H1 (cell line): ENCODE measurements around the gene ARHGEF25. TPM values are rescaled to one million over a fixed set of nuclear protein-coding genes. Genes with fewer than 3 reads are reported as not detected.

Experiments used
- CTCF ChIA-PET: fragments of 300-600 bp; sonication (Branson Sonifier 250); formaldehyde crosslinking; loops from one replicate; lab custom pipeline; 2021; ENCODE audit not compliant: partially characterized antibody; lab: Charles Lee
- POLR2A ChIA-PET: fragments of 300-600 bp; sonication (Branson Sonifier 250); formaldehyde crosslinking; loops from one replicate; lab custom pipeline; 2021; ENCODE audit warnings: inconsistent platforms; ENCODE audit not compliant: partially characterized antibody; lab: Charles Lee
- DNase-seq, 2 experiments: peaks; one replicate each; pipeline versions ENCODE4 v3.0.0 to v3.0.0-alpha.2; 2010 to 2022; ENCODE audit warnings: low spot score in 2 of 2, low read depth in 1 of 2, mixed read lengths in 1 of 2
- FAIRE-seq: peaks from 2 replicates; lab custom pipeline; 2011; peaks lifted over from hg19 to GRCh38; lab: Jason Lieb, UNC
- H2AFZ ChIP-seq: 2 replicates; pipeline ENCODE4 v1.8.1; 2012; ENCODE audit warnings: low read length, inconsistent platforms
- H2AK5ac ChIP-seq: 2 replicates; pipeline ENCODE4 v1.6.1; 2013; ENCODE audit warnings: low read depth, low read length
- H2BK120ac ChIP-seq: replicated peaks from 2 replicates; pipeline ENCODE3; 2013; ENCODE audit warnings: low read depth, low read length, inconsistent platforms
- H2BK12ac ChIP-seq: 2 replicates; pipeline ENCODE4 v1.6.1; 2013; ENCODE audit warnings: low read depth, low read length
- H2BK15ac ChIP-seq: 2 replicates; pipeline ENCODE4 v1.6.1; 2013; ENCODE audit warnings: low read length
- H2BK20ac ChIP-seq: 2 replicates; pipeline ENCODE4 v1.6.1; 2013; ENCODE audit warnings: low read length
- H2BK5ac ChIP-seq: 2 replicates; pipeline ENCODE4 v1.6.1; 2013; ENCODE audit warnings: low read depth, low read length
- H3K14ac ChIP-seq: 2 replicates; pipeline ENCODE4 v1.6.1; 2013; ENCODE audit warnings: inconsistent platforms; ENCODE audit not compliant: insufficient read length
- H3K18ac ChIP-seq: 2 replicates; pipeline ENCODE4 v1.6.1; 2013; ENCODE audit warnings: low read length; ENCODE audit errors: extremely low read depth
- H3K23ac ChIP-seq: 2 replicates; pipeline ENCODE4 v1.6.1; 2013; ENCODE audit warnings: inconsistent platforms; ENCODE audit not compliant: insufficient read length
- H3K23me2 ChIP-seq: 2 replicates; pipeline ENCODE4 v1.6.1; 2013; ENCODE audit warnings: low read depth, low read length
- H3K27ac ChIP-seq: 2 replicates; pipeline ENCODE4 v1.6.1; 2011; ENCODE audit warnings: low read depth, low read length, inconsistent platforms
- H3K27me3 ChIP-seq, 4 experiments: replicated peaks in 1 of 4; 1 replicate in 1 of 4; 2 replicates in 3 of 4; pipeline versions ENCODE4 v1.6.1 to v1.8.1; 2011 to 2013; ENCODE audit warnings: low read length in 3 of 4, mild to moderate bottlenecking in 3 of 4, inconsistent platforms in 2 of 4, mixed read lengths in 2 of 4, moderate library complexity in 1 of 4; ENCODE audit not compliant: control insufficient read depth in 3 of 4, insufficient read depth in 3 of 4; ENCODE audit errors: extremely low read depth in 1 of 4
- H3K36me3 ChIP-seq, 4 experiments: 2 replicates each; pipeline versions ENCODE4 v1.6.1 to v1.8.1; 2011 to 2013; ENCODE audit warnings: mild to moderate bottlenecking in 4 of 4, low read length in 3 of 4, moderate library complexity in 2 of 4, control low read depth in 1 of 4, inconsistent platforms in 1 of 4; ENCODE audit not compliant: insufficient read depth in 4 of 4, control insufficient read depth in 2 of 4
- H3K4ac ChIP-seq: replicated peaks from 2 replicates; pipeline ENCODE3; 2013; ENCODE audit warnings: low read length, low read depth, mixed read lengths, inconsistent platforms; ENCODE audit not compliant: insufficient read length
- H3K4me1 ChIP-seq, 4 experiments: replicated peaks in 1 of 4; 1 replicate in 1 of 4; 2 replicates in 3 of 4; pipeline versions ENCODE4 v1.6.1 to v1.8.1; 2011 to 2013; ENCODE audit warnings: low read length in 3 of 4, inconsistent platforms in 2 of 4, mixed read lengths in 1 of 4; ENCODE audit not compliant: insufficient read depth in 4 of 4, control insufficient read depth in 3 of 4
- H3K4me2 ChIP-seq, 2 experiments: 2 replicates each; pipeline versions ENCODE4 v1.6.1 to v1.8.1; 2011 to 2013; ENCODE audit warnings: low read depth in 2 of 2, low read length in 2 of 2, control low read depth in 1 of 2, inconsistent platforms in 1 of 2, mild to moderate bottlenecking in 1 of 2; ENCODE audit not compliant: insufficient read depth in 1 of 2
- H3K4me3 ChIP-seq, 4 experiments: fragments of 200-600, 300-600 bp in 1 of 4; sonication (generic), shearing (Covaris generic), sonication (Bioruptor Twin) in 1 of 4; 2 replicates each; pipeline versions ENCODE4 v1.5.1 to v1.8.1; 2011 to 2016; ENCODE audit warnings: low read length in 4 of 4, low read depth in 3 of 4, control low read depth in 2 of 4, inconsistent platforms in 2 of 4, mild to moderate bottlenecking in 2 of 4, mixed read lengths in 1 of 4, moderate library complexity in 1 of 4; ENCODE audit not compliant: insufficient read depth in 2 of 4; ENCODE audit errors: extremely low read depth in 1 of 4
- H3K56ac ChIP-seq: replicated peaks from 2 replicates; pipeline ENCODE3; 2013; ENCODE audit warnings: low read depth, mild to moderate bottlenecking, mixed read lengths, low read length, inconsistent platforms; ENCODE audit not compliant: insufficient read length
- H3K79me1 ChIP-seq: 2 replicates; pipeline ENCODE4 v1.6.1; 2013; ENCODE audit warnings: low read depth, low read length, control low read depth
- H3K79me2 ChIP-seq, 2 experiments: 2 replicates each; pipeline versions ENCODE4 v1.6.1 to v1.8.1; 2012 to 2013; ENCODE audit warnings: low read length in 2 of 2, mild to moderate bottlenecking in 2 of 2, inconsistent platforms in 1 of 2; ENCODE audit not compliant: insufficient read depth in 2 of 2, control insufficient read depth in 1 of 2
- H3K9ac ChIP-seq, 4 experiments: replicated peaks in 1 of 4; 1 replicate in 1 of 4; 2 replicates in 3 of 4; pipeline versions ENCODE4 v1.6.1 to v1.8.1; 2011 to 2013; ENCODE audit warnings: low read depth in 3 of 4, low read length in 3 of 4, control low read depth in 2 of 4, mild to moderate bottlenecking in 2 of 4, moderate library complexity in 2 of 4, inconsistent platforms in 1 of 4; ENCODE audit errors: extremely low read depth in 1 of 4
- H3K9me3 ChIP-seq, 2 experiments: 2 replicates each; pipeline versions ENCODE4 v1.6.1 to v1.8.1; 2012 to 2013; ENCODE audit warnings: mild to moderate bottlenecking in 2 of 2, moderate library complexity in 2 of 2, control low read depth in 1 of 2, inconsistent platforms in 1 of 2, low read depth in 1 of 2, low read length in 1 of 2, mixed read lengths in 1 of 2; ENCODE audit not compliant: insufficient read depth in 2 of 2
- H4K20me1 ChIP-seq, 2 experiments: replicated peaks in 1 of 2; 2 replicates each; pipeline versions ENCODE3 to v1.8.1; 2011 to 2013; ENCODE audit warnings: inconsistent platforms in 2 of 2, low read length in 2 of 2, mild to moderate bottlenecking in 1 of 2; ENCODE audit not compliant: insufficient read depth in 2 of 2, control insufficient read depth in 1 of 2
- H4K5ac ChIP-seq: 2 replicates; pipeline ENCODE4 v1.6.1; 2013; ENCODE audit warnings: low read length, low read depth, mixed read lengths, inconsistent platforms; ENCODE audit not compliant: insufficient read length
- H4K8ac ChIP-seq: 2 replicates; pipeline ENCODE4 v1.8.0; 2013; ENCODE audit warnings: mild to moderate bottlenecking, moderate library complexity, low read length, inconsistent platforms; ENCODE audit not compliant: insufficient read depth; ENCODE audit errors: extremely low read depth
- H4K91ac ChIP-seq: replicated peaks from 2 replicates; pipeline ENCODE3; 2013; ENCODE audit warnings: low read length, mixed read lengths, inconsistent platforms; ENCODE audit not compliant: insufficient read length
- ASH2L ChIP-seq: fragments of 200-600, 300-600 bp; sonication (generic); IDR thresholded peaks from one replicate; pipeline ENCODE4 v1.7.1; 2017; ENCODE audit warnings: low read length
- CEBPB ChIP-seq: IDR thresholded peaks from 2 replicates; pipeline ENCODE4 v1.6.1; 2012; ENCODE audit warnings: low read depth, low read length
- CHD2 ChIP-seq: IDR thresholded peaks from 2 replicates; pipeline ENCODE4 v1.6.1; 2012; ENCODE audit warnings: low read length, improper control_type of control experiment
- EP300 ChIP-seq, 2 experiments: IDR thresholded peaks; 1 replicate in 1 of 2; 2 replicates in 1 of 2; pipeline ENCODE4 v1.6.1; 2011 to 2012; ENCODE audit warnings: low read depth in 2 of 2, low read length in 2 of 2, mild to moderate bottlenecking in 2 of 2, borderline replicate concordance in 1 of 2, inconsistent platforms in 1 of 2, moderate library complexity in 1 of 2
- RFX5 ChIP-seq: IDR thresholded peaks from 2 replicates; pipeline ENCODE4 v1.6.1; 2011; ENCODE audit warnings: low read depth, low read length, improper control_type of control experiment, borderline replicate concordance
- TEAD4 ChIP-seq: IDR thresholded peaks from 2 replicates; pipeline ENCODE4 v1.6.1; 2012; ENCODE audit warnings: low read depth, low read length, inconsistent platforms, mixed read lengths
- YY1 ChIP-seq: IDR thresholded peaks from 2 replicates; pipeline ENCODE4 v1.6.1; 2011; ENCODE audit warnings: low read depth, mild to moderate bottlenecking, low read length
- WGBS, 2 experiments: shearing (Covaris generic) in 1 of 2; methylation state at CpG; one replicate each; pipeline versions ENCODE4 v1.1.6 to v1.1.7; 2013 to 2015; ENCODE audit warnings: low lambda C conversion rate in 2 of 2, mixed read lengths in 2 of 2, inconsistent platforms in 1 of 2, low coverage in 1 of 2, missing lambda C conversion rate in 1 of 2; ENCODE audit not compliant: insufficient replicate concordance in 2 of 2, insufficient coverage in 1 of 2, insufficient read length in 1 of 2; ENCODE audit errors: extremely low coverage in 1 of 2, missing lambda C conversion rate in 1 of 2; 5-methylcytosine and 5-hydroxymethylcytosine counted together
- polyA plus RNA-seq, 7 experiments: library from polyadenylated mRNA; depleted of rRNA in 3 of 7; stranded (reverse) in 5 of 7; unstranded in 2 of 7; fragments of >200 nt in 5 of 7; fragments of 200-250 nt in 2 of 7; gene quantifications; 1 replicate in 5 of 7; 2 replicates in 1 of 7; 4 replicates in 1 of 7; pipeline versions ENCODE4 v1.2.1 to v1.2.3, GENCODE V29; 2011 to 2013; ENCODE audit warnings: missing spikeins in 2 of 7, mixed read lengths in 2 of 7
- total RNA-seq: library from RNA; stranded (reverse); fragmentation: NEBNext Ultra II Directional; extraction: Animal tissue kit (Norgen Biotek cat#: 25700); gene quantifications from 2 replicates; pipeline ENCODE4 v1.2.1, GENCODE V29; 2021
- TF ChIP-seq, protein P1 (sequence below): IDR thresholded peaks from 2 replicates; pipeline ENCODE4 v1.6.1; 2012; ENCODE audit warnings: inconsistent platforms
- TF ChIP-seq, protein P2 (sequence below), 3 experiments: IDR thresholded peaks; 1 replicate in 2 of 3; 2 replicates in 1 of 3; pipeline versions ENCODE4 v1.5.1 to v1.6.1; 2011; ENCODE audit warnings: low read length in 3 of 3, mild to moderate bottlenecking in 3 of 3, inconsistent platforms in 2 of 3, low read depth in 1 of 3, moderate library complexity in 1 of 3; ENCODE audit not compliant: insufficient read depth in 1 of 3; ENCODE audit errors: control extremely low read depth in 1 of 3

Gene ARHGEF25
- total and polyA plus RNA-seq, 2 of the 8 experiments (the other 6 are each of a cell fraction or from before 2014, with no cell fraction given), result 5.9 to 8.8 TPM

DNA sequence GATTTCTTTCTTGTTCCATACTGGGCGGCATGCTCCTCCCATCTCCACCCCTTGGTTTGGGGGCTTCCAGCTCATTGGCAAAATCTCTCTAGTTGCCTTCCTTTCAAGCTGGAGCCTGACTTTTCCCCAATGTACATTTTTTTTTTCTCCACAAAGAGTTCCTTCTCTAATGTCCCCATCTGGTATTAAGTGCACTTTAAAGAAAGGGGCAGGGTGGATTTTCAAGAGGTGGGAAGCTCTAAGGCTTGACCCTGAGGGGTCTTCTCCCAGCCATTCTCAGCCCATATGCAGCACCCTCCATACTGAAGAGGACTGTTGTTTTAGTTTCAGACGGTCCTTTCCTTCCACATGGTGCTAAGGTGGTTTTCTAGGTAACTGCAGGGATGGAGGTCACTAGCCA lies 26.1 kb upstream of the ARHGEF25 start:
- TF ChIP-seq ASH2L, result no peak
- no peak for TF ChIP-seq TEAD4
- TF ChIP-seq CHD2, result no peak
- TF ChIP-seq, protein P1, sequence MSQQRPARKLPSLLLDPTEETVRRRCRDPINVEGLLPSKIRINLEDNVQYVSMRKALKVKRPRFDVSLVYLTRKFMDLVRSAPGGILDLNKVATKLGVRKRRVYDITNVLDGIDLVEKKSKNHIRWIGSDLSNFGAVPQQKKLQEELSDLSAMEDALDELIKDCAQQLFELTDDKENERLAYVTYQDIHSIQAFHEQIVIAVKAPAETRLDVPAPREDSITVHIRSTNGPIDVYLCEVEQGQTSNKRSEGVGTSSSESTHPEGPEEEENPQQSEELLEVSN, result no peak
- TF ChIP-seq EP300 (IDR thresholded peaks at IDR 0.05; ENCODE audit: borderline replicate concordance in 1 of 2, low read depth in 2 of 2, low read length in 2 of 2), result no peak
- no peak for TF ChIP-seq CEBPB
- TF ChIP-seq YY1, result no peak
- TF ChIP-seq, protein P2, sequence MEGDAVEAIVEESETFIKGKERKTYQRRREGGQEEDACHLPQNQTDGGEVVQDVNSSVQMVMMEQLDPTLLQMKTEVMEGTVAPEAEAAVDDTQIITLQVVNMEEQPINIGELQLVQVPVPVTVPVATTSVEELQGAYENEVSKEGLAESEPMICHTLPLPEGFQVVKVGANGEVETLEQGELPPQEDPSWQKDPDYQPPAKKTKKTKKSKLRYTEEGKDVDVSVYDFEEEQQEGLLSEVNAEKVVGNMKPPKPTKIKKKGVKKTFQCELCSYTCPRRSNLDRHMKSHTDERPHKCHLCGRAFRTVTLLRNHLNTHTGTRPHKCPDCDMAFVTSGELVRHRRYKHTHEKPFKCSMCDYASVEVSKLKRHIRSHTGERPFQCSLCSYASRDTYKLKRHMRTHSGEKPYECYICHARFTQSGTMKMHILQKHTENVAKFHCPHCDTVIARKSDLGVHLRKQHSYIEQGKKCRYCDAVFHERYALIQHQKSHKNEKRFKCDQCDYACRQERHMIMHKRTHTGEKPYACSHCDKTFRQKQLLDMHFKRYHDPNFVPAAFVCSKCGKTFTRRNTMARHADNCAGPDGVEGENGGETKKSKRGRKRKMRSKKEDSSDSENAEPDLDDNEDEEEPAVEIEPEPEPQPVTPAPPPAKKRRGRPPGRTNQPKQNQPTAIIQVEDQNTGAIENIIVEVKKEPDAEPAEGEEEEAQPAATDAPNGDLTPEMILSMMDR (IDR thresholded peaks at IDR 0.05; ENCODE audit: control extremely low read depth in 1 of 3, insufficient read depth in 1 of 3, low read depth in 1 of 3, low read length in 3 of 3), result no peak
- TF ChIP-seq RFX5, result no peak
- TF ChIP-seq, all 59 proteins: peak for 0
- Histone ChIP-seq H3K36me3 (peaks cover 7 to 31% (median 11%) of the 10 kb centered on the region in 4 experiments; a peak in 7 of 8 replicates), H3K23ac (no peak overlapping the region), H3K4me1 (peaks cover 0 to under 1% (median 0%) of the 10 kb centered on the region in 4 experiments; a peak in 1 of 7 replicates), H3K9me3 (no peaks in the 10 kb centered on the region), H2AK5ac (no peak overlapping the region), H2BK5ac (no peak overlapping the region), H2BK15ac (no peak overlapping the region), H3K79me1 (no peaks in the 10 kb centered on the region), H4K20me1 (peaks cover 3 to 4% of the 10 kb centered on the region in 2 experiments), H2BK120ac (no peak overlapping the region), H3K27me3 (no peaks in the 10 kb centered on the region), H3K9ac (no peak overlapping the region), H3K79me2 (no peaks in the 10 kb centered on the region), H4K8ac (no peak overlapping the region), H3K18ac (no peak overlapping the region), H3K4ac (no peak overlapping the region), H2AFZ (no peak overlapping the region), H4K5ac (no peak overlapping the region), H3K14ac (no peak overlapping the region), H3K27ac (no peak overlapping the region), H2BK12ac (no peak overlapping the region), H4K91ac (no peak overlapping the region), H2BK20ac (no peak overlapping the region), H3K23me2 (no peaks in the 10 kb centered on the region), H3K4me3 (no peak overlapping the region), H3K56ac (no peak overlapping the region), H3K4me2 (no peak overlapping the region)
- 90% methylated on average over 2 of the region's 2 CpGs; no CpG with 5 or more reads in 1 of the 2 experiments for WGBS, 2 experiments
- DNase-seq (no peak), FAIRE-seq (no peak)
- CTCF ChIA-PET, result interaction anchor here (0.6 to 7.8 kb wide), 12 partner anchors 10 to 1847 kb away, joined by 3 to 201 read pairs (median 24); partner anchors contain the start of genes ARHGEF25, B4GALNT1 and TSPAN31
- POLR2A ChIA-PET, result interaction anchor here (0.7 to 1.5 kb wide), 6 partner anchors 11 to 40 kb away, joined by 3 to 6 read pairs (median 4); no protein-coding TSS in a partner anchor
